Amniotic stem cell (primary cell): ENCODE data around the gene ACCSL.

Experiments used
- DNase-seq: peaks from one replicate; lab custom pipeline; 2025; lab: John Stamatoyannopoulos, UW

ACCSL gene

GRCh38 chr11:44058275-44058674 lies 10.5 kb downstream of the ACCSL start:
- no peak for DNase-seq

DNA sequence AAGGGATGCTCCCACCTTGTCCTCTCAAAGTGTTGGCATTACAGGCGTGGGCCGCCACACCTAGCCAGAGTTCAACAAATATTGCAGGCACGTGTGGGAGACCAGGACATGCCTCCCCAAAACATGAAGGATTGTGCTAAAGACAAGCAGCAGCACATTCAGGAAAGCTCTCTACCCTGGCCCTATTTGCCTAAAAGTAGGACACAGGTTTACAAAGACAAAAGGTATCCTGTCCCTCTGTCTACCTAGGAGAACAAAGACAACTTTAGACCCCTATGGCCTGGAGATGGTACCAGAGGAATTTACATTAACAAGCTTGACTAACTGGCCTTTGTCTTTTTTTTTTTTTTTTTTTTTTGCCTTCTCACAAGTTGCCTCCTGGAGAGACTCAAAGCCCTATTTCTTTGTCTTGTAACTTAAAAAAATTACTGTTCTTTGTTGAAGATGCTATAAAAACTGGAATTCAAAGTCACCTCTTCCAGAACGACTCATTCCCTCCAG lies 17.4 kb downstream of the ACCSL start:
- no peak for DNase-seq

DNA sequence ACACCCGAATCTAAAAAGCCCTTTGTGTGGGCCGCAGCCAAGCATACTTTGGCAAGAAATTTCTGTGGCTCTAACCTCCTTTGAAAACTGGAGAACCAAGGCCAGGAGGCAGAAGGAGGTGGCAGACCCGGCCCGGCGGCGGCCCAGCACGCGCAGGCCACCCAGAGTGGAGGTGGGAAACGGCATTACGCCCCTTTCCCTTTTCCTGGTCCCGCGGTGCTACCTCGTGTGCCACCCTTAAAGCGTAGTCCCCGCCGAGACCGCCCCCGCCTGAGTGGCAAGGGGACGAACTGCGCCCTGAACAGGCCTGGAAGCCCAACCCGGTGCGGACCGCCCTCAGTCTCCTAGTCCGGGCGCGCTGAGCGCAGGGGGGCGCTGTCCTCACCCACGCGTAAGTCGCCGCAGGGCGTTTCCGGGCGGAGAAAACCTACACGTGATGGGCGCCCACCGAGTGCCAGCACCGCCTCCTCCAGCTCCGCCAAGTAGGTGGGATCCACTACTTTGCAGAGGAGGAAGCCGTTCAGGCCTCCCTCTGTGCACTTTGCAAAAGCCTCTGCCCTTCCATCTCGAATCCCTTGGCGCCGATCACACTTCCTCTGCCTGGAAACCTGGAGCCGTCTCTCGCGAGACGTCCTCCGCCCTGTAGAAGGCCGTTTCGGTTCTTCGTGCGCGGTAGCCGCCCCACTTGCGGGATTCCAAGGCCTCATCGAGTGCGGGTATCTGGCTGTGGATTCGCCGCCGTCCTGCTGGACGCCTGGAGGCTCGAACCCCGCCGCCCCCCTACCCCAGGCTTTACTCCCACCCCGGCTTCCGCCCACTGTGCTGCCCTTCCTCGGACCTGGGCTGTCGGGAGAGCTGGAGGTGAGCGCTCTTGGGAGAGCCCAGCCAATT lies 18.3 kb downstream of the ACCSL start, which contains the start of gene ACCS:
Gene ACCS, plus strand, starts transcription at position 430 of the 891 bp plus-strand sequence. CDS start 1,358 bp downstream, outside the sequence.
- peak; percentile 89 for DNase-seq

GRCh38 chr11:44066732-44067141 lies 19.0 kb downstream of the ACCSL start:
- DNase-seq, result peak; percentile 10

DNA sequence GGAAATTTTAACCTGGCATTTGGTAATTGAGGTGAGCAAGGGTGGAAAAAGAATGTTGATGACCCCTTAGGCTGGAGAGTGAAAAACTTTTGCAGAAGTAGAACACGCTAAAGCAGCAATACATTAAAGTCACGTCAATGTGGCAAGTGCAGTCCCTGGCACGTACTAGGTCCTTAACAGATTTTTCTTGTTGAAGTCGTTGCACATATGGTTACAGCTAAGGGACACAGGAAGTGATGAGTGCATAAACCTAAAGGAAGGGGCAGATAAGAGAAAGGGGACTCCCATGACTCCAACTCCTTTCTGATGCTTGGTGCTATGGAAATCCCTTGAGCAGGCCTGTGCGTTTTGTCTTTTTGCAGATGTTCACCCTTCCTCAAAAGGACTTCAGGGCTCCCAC lies 19.5 kb downstream of the ACCSL start:
- no peak for DNase-seq

- no peak for DNase-seq
Observed at GRCh38 chr11:44068180-44068579, 20.4 kb downstream of the ACCSL start.

DNA sequence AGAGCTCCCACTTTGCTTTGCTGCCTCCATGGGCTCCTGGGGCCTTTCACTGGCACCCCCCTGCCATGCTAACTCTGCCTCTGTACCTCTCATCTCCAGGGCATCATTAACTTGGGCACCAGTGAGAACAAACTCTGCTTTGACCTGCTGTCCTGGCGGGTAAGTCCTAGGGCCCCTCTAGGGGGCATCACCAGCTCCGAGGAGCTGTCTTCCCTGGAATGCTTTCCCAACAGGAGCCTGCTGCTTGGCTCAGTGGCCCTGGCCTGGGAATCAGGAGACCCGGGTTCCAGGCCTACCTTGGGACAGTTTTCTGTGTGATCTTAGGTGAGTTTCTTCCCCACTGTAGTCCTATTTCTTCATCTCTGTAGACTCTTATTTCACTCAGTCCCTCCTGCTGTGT lies 23.4 kb downstream of the ACCSL start:
- no peak for DNase-seq

DNA sequence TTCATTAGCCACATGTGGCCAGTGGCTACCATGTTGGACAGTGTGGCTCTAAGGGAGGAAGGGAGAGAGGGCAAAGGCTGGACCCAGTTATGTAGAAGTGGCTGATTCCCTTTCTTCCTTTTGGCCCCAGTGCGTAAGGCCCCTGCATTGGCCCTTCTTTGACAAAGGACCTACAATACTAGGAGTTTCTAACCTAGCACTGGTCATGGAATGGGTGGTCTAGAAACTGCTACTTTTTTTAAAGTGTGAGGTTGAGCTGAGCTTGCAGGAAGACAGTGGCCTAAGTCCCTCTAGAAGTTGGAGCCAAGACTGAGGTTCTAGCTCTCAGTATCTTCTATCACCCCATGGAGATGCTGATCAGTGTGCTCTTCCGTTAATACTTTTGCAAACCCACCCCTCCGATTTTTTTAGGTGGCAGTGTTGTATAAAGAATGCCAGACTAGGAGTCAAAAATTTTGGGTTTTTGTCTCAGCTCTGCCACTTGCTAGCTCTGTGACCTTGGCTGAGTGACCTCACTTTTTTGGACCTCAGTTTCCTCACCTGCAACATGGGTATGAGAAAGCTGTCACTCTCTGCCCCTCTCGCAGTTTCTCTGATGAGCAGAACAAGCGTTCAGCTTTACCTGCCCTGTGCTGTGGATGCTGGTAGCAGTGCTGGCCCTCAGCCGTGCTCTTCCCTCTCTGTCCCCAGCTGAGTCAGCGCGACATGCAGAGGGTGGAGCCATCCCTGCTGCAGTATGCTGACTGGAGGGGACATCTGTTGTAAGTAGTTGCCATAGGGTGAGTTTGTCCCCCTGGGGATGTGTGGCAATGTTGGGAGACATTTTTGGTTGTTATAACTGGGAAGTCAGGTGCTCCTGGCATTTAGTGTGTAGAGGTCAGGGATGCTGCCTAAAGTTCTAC lies 25.2 kb downstream of the ACCSL start:
- DNase-seq, result no peak

- no peak for DNase-seq
Observed at GRCh38 chr11:44078794-44079193, 31.0 kb downstream of the ACCSL start.

GRCh38 chr11:44079376-44079775 lies 31.6 kb downstream of the ACCSL start:
- DNase-seq, result no peak

GRCh38 chr11:44080951-44081350 lies 33.2 kb downstream of the ACCSL start:
- no peak for DNase-seq

- DNase-seq, result no peak
Observed at GRCh38 chr11:44082645-44083044, 34.9 kb downstream of the ACCSL start.

- no peak for DNase-seq
Observed at GRCh38 chr11:44083433-44083832, 35.7 kb downstream of the ACCSL start.

DNA sequence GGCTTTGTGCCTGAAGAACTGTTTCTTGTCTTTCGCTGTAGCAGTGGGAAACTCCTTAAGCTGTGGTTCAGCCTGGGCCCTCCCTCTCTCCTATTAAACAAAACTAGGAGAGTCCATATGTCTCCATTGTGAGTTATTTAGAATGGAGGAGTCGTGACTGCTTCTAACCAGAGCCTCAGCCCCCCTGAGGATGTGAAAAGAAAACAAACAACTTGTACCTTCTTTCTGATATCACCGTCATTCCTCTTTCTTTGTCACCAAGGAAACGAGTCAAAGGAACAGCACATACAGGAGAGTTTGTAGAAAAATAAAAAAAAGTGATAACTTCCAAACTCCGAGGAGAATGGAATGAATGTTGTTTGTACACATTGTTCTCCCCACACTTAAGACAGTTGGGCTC lies 36.1 kb downstream of the ACCSL start:
- no peak for DNase-seq

GRCh38 chr11:44085330-44085729 lies 37.5 kb downstream of the ACCSL start:
- DNase-seq, result no peak

GRCh38 chr11:44088377-44088776 lies 40.6 kb downstream of the ACCSL start:
- DNase-seq, result no peak

GRCh38 chr11:44088871-44089270 lies 41.1 kb downstream of the ACCSL start:
- no peak for DNase-seq

DNA sequence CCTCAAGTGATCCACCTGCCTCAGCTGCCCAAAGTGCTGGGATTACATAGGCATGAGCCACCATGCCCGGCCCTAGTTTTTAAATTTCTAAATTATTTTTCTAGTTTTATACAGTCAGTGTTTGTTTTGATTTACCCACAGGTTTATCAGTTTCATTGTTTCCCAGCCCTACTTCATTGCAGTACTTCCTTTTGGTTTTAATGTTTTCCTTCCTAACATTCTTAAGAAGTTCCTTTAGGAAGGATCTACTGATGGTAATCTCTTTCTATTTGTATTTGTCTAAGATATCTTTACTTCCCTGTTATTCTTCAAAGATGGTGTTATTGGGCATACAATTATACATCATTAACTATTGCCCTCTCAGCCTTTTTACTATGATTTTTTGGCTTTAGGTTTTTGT lies 42.8 kb downstream of the ACCSL start:
- no peak for DNase-seq

- peak; percentile 61 for DNase-seq
Observed at GRCh38 chr11:44094260-44094868, 46.6 kb downstream of the ACCSL start.

GRCh38 chr11:44095506-44096359 lies 48.0 kb downstream of the ACCSL start, which contains the start of gene EXT2:
Gene EXT2 (plus strand): TSS chr11:44095678. CDS start chr11:44107713, 12,035 bp downstream.
- peak; percentile 59 for DNase-seq
